GM19397 (cell line): ENCODE measurements around the gene LRRC37A.
"Not testable (repeated sequence)": the region's sequence is repeated elsewhere in the genome, so short reads cannot be mapped to it uniquely, and the experiment has no call there.

Experiments
- ATAC-seq: cut with Tn5 transposase; IDR thresholded peaks from one replicate; pipeline ENCODE4 v1.9.1; 2021; ENCODE audit warnings: mild to moderate bottlenecking, moderate library complexity; ENCODE audit not compliant: unreplicated experiment

LRRC37A gene

GRCh38 chr17:46286764-46287221 lies 8.1 kb upstream of the LRRC37A start:
- not testable (repeated sequence) for ATAC-seq

- not testable (repeated sequence) for ATAC-seq
Measured at GRCh38 chr17:46287587-46287986, 7.3 kb upstream of the LRRC37A start.

GRCh38 chr17:46290906-46291546 lies 3.9 kb upstream of the LRRC37A start:
- ATAC-seq = peak; percentile 83

- not testable (repeated sequence) for ATAC-seq
Measured at GRCh38 chr17:46291618-46292017, 3.3 kb upstream of the LRRC37A start.

- ATAC-seq = not testable (repeated sequence)
Measured at GRCh38 chr17:46341220-46341619, 46.3 kb downstream of the LRRC37A start.

DNA sequence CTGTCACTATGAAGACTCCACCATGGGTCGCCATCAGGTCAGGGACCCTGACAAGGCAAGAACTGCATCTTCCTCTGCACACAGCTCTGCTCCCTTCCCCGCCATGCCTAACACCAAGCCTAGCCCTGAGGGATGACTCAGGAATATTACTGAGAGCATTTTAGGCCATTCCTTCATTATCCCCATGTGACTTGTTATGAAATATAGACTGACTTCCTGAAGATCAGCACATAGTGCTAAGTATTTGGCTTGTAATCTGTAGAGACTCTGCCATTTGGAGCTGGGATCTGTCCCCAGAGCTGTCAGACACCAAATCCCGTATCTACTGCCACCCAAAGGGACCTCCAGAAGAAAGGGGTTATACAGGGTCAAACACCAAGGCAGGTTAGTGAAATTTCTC lies 47.2 kb downstream of the LRRC37A start:
- ATAC-seq = not testable (repeated sequence)

- not testable (repeated sequence) for ATAC-seq
Measured at GRCh38 chr17:46348345-46348744, 53.4 kb downstream of the LRRC37A start.

DNA sequence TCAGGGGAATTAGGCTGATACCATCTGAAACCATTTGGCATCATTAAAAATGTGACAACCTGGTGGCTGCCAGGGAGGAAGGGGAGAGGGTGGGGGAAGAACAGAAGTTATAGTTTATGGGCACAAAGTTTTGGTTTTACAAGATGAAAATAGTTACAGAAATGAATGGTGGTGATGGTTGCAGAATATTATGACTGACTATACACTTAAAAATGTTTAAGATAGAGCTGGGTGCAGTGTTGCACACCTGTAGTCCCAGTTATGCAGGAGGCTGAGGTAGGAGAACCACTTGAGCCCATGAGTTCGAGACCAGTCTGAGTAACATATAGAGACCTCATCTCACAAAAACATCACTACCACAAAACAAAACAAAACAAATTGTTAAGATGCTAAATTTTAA lies 54.1 kb downstream of the LRRC37A start:
- ATAC-seq = not testable (repeated sequence)

DNA sequence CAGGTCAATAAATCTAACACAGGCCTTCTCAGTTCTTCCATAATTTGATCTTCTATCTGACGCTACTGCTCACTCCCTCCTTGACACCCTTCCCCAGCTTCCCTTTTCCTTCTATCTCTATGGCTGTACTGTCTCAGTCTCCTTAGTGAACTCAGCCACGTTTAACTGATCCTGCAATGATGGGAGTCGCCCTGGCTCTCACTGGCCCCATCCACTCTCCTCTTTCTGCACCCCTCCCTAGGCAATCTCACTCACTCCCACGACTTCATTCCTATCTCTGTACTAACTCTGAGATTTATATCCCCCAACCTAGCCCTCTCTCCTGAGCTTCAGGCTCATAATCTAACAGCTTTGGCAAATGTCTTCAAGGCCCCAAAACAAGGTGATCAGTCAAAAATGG lies 58.9 kb downstream of the LRRC37A start:
- ATAC-seq = not testable (repeated sequence)

GRCh38 chr17:46361145-46361735 lies 66.3 kb downstream of the LRRC37A start:
- ATAC-seq = peak; percentile 37

GRCh38 chr17:46361755-46362154 lies 66.8 kb downstream of the LRRC37A start, which contains the start of gene ARL17B:
Gene ARL17B, minus strand, starts transcription at chr17:46361766. Its CDS starts 3,369 bp downstream, at chr17:46358397.
- peak; percentile 96 for ATAC-seq

DNA sequence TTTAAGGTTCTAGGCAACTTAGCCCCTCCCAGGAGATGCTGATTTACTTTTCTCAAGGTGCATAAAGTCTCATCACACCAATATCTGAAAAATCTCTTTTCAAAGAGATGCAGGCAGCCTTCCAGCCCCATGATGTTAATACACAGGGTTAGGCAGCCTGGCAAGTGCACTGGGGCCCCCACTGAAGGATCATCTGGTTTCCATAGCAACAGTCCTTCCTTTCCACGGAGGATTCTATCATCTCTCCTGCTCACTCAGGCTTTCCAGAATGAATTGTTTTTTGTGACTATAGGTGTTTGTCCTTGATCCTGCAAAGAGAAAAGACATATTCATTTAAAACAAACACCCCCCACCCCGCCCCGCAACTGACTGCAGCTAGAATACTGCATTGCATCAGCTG lies 72.6 kb downstream of the LRRC37A start:
- not testable (repeated sequence) for ATAC-seq

- ATAC-seq = peak; percentile 81
Measured at GRCh38 chr17:46372236-46373229, 77.6 kb downstream of the LRRC37A start.

DNA sequence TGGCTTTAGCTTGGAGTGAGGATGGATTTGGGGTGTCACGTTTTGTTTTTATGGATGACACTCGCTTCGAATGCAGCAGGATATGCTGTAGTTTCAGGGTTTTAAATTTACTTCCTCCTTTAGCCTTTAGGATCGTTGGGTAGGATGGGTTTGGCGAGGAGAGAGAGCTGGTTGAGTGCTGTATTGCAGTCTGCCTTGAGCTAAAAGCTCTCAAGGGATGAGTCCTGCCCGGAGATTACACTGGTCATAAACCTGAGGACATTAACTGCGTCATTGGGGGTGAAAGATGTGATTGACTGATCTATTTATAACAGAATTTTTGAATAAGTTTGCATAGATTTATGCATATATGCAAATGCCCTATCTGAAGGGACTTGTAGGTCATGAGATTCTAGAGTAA lies 78.5 kb downstream of the LRRC37A start:
- not testable (repeated sequence) for ATAC-seq

DNA sequence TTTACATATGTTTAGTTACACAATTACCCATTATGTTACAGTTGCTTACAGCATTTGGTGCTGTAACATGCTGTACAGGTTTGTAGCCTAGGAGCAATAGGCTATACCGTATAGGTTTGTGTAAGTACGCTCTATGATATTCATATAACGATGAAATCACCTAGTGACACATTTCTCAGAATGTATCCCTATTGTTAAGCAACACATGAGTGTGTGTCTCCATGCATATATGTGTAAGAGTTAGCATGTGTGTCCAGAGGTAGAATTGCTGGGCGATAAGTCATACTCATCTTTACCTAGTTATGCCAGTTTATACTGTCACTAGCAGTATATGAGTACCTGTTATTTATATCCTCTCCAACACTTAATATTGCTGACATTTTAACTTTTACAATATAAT lies 88.2 kb downstream of the LRRC37A start:
- not testable (repeated sequence) for ATAC-seq

DNA sequence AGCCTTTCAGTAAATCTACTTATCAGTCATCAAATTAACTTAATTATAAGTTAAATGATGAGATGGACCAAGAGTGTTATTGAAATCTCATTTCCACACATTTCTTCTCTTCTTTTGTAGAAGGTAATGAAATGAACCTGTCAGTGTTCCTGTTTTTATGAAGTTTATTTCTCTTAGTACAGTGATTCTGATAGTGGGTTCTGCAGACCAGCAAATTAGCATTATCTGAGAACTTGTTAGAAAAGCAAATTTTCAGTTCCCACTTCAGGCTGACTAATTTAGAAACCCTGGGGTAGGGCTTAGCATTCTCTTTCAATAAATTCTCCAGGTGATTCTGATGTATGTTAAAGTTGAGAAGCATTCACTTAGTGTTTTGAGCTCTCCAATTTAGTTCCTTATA lies 90.6 kb downstream of the LRRC37A start:
- ATAC-seq = not testable (repeated sequence)
